Neural cell (in vitro differentiated cells): ENCODE data around the gene MEGF11.

ENCODE experiments used
- CTCF ChIP-seq: fragments of 450-650 bp; IDR thresholded peaks from 2 replicates; pipeline ENCODE4 v1.5.1; 2014; ENCODE audit warnings: antibody characterized with exemption, mild to moderate bottlenecking, moderate library complexity; ENCODE audit not compliant: poor library complexity, severe bottlenecking
- EZH2 ChIP-seq: fragments of 200-600, 300-800 bp; shearing (Covaris generic), sonication (generic); IDR thresholded peaks from 2 replicates; pipeline ENCODE4 v1.6.1; 2014; ENCODE audit warnings: antibody characterized with exemption, low read length, borderline replicate concordance, mild to moderate bottlenecking; ENCODE audit not compliant: insufficient read depth, poor library complexity, severe bottlenecking
- MXI1 ChIP-seq: fragments of 450-650 bp; conservative IDR thresholded peaks from 2 replicates; pipeline ENCODE4 v1.6.1; 2014; ENCODE audit warnings: antibody characterized with exemption, mild to moderate bottlenecking; ENCODE audit not compliant: poor library complexity, severe bottlenecking
- POLR2AphosphoS5 ChIP-seq: IDR thresholded peaks from 2 replicates; pipeline ENCODE4 v1.6.1; 2012
- SMC3 ChIP-seq: fragments of 450-650 bp; conservative IDR thresholded peaks from 2 replicates; pipeline ENCODE4 v1.6.1; 2014; ENCODE audit warnings: antibody characterized with exemption, mild to moderate bottlenecking, moderate library complexity; ENCODE audit not compliant: poor library complexity
- TAF1 ChIP-seq: IDR thresholded peaks from 2 replicates; pipeline ENCODE4 v1.6.1; 2012; ENCODE audit warnings: low read depth

- TF ChIP-seq TAF1 (no peak), CTCF (no peak), EZH2 (no peak), SMC3 (no peak), POLR2AphosphoS5 (no peak), MXI1 (no peak)
Measured at GRCh38 chr15:66040211-66040892, 213.2 kb downstream of the MEGF11 start.
